GM18873 (cell line): Measurements from ENCODE around the gene SAT2.

Experiments
- ATAC-seq: cut with Tn5 transposase; IDR thresholded peaks from one replicate; pipeline ENCODE4 v1.9.1; 2021; ENCODE audit warnings: mild to moderate bottlenecking, moderate library complexity, moderate number of reproducible peaks; ENCODE audit not compliant: unreplicated experiment, low FRiP score

The SAT2 gene

DNA sequence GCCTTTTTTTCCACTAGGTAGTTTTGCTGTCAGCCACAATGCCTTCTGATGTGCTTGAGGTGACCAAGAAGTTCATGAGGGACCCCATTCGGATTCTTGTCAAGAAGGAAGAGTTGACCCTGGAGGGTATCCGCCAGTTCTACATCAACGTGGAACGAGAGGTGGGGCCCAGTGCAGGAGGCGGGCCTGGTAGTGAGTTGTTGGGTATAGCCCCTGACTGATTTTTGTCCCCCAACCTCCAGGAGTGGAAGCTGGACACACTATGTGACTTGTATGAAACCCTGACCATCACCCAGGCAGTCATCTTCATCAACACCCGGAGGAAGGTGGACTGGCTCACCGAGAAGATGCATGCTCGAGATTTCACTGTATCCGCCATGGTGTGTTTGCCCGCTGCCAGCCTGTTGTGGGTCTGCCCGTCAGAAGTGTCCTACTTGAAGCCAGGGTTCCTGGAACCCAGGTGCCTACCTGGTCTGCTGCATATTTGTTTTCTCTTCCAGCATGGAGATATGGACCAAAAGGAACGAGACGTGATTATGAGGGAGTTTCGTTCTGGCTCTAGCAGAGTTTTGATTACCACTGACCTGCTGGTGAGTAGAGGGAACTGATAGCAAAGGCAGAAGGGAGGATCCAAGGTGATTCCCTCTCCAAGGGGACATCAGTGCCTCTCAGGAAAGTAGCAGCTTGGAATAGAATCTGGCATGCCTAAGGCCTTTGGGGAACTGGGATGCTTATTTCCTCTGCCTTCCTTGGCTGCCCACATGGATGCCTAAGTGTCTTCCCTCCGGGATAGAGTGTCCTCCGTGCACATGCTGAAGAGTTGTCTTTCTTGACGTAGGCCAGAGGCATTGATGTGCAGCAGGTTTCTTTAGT, 50.1 kb downstream of the SAT2 start:
- ATAC-seq: no peak

GRCh38 chr17:7576432-7576937, 51.1 kb downstream of the SAT2 start:
- ATAC-seq: no peak
